GM19438 (cell line): ENCODE measurements around the gene SMG7.

ENCODE experiments used
- ATAC-seq: cut with Tn5 transposase; IDR thresholded peaks from one replicate; pipeline ENCODE4 v1.9.1; 2021; ENCODE audit warnings: low read depth; ENCODE audit not compliant: unreplicated experiment

The SMG7 gene

DNA sequence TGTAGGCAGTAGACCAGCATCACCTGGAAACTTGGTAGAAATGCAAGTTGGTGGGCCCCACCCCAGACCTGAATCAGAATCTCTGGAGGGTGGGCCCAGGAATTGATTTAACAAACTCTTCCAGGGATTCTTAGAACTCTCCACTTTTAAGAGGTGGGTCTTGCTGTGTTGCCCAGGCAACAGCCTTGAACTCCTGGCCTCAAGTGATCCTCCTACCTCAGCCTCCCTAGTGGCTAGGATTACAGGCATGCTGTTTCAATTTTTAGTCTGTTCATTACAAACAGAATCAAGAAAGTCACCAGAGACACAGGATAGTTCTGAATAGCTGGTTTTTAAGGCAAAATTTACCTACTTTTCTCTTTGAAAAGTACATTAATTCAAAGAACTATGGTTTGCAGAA lies 86.8 kb downstream of the SMG7 start:
- ATAC-seq: no peak

DNA sequence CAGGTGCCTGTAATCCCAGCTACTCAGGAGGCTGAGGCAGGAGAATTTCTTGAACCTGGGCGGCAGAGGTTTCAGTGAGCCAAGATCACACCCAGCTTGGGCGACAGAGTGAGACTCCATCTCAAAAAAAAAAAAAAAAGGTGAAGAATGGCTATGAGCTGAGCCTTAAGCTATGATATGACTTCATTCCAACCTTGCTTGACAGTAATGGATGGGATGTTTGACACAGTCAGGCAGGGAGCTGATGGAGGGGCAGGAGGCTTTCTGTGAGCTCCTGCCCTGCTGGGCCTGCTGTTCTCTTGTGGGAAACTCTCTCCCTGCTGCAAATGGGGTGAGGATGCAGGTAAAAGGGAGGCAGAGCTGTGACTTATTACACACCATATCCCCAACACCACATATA lies 90.4 kb downstream of the SMG7 start:
- no peak for ATAC-seq

- ATAC-seq: no peak
Observed at GRCh38 chr1:183565261-183565660, 93.0 kb downstream of the SMG7 start.

- ATAC-seq: no peak
Observed at GRCh38 chr1:183566026-183566425, 93.7 kb downstream of the SMG7 start.

DNA sequence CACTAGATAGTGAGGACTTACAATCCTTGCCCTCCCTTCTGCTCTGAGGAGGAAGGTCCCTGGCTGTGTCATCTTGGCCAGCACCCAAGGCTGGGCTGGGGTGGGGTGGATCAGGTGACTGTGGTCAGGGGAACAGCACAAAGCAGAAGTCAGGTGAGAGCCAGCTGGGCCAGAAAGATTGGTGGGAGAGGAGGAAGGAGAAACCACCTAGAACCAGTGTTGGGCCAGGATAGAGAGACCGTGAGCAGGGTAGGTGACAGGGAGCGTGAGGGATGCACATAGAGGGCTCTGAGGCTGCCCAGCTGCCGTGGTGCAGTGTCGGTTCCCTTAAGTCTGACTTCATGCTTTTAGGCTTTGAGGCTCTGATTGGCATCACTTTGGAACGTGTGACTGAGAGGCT lies 95.3 kb downstream of the SMG7 start:
- ATAC-seq: no peak

- ATAC-seq: no peak
Observed at GRCh38 chr1:183568176-183569021, 96.1 kb downstream of the SMG7 start.

GRCh38 chr1:183569141-183569540 lies 96.8 kb downstream of the SMG7 start:
- no peak for ATAC-seq

GRCh38 chr1:183569801-183570200 lies 97.5 kb downstream of the SMG7 start:
- ATAC-seq: no peak

DNA sequence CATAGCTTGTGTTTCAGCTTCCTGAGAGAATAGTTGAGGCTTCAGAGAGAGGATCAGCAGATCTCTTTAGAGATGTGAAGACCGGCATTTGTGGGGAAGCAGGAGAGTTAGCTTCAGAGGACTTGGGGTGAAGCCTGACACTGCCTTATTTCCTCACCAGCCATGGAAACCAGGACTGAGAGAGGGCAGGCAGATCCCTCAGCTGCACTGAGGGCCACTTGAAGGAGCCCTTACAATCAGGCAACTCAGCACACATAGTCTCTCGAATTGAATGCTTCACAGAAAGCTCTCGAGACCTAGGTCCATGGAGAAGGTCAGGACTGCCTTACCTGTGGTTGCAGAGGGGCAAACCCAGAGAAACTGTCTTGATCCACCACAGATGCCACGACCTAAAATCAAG lies 98.2 kb downstream of the SMG7 start:
- no peak for ATAC-seq

DNA sequence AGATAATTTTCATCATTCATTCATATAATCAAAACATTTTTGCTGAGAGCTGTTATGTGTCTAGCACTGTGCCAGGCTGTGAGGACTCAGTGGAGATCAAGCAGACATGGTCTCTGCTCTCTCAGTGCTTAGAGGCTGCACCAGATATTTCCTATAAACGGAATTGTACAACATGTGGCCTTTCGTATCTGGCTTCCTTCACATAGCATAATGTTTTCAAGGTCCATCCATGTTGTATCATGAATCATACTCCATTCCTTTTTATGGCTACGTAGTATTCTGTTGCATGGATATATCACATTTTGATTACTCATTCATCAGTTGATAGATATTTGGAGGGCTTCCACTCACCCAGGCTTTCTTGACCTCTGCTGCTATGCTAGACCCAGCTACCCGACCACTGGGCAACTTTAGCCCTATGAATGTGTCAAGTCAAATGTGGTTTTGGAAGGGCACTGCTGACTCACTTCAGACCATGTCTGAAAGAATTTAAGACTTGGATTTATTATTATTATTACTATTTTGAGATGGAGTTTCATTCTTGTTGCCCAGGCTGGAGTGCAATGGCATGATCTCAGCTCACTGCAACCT lies 99.5 kb downstream of the SMG7 start:
- ATAC-seq: no peak

DNA sequence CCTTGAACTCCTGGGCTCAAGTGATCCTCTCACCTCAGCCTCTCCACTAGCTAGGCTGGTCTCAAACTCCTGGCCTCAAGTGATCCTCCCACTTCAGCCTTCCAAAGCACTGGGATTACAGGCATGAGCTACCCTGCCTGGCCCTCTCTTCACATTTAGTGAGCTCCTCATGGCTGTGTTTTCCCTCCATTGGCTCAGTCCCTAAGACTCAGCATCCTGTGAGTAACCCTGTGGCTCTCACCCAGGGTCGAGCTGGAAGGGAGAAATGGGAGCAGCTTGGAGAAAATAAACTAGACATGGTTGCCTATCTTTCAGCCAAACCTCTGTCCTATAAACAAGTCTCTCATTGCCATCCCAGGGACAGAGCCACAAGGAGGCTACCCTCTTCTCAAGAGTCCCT lies 100.4 kb downstream of the SMG7 start:
- no peak for ATAC-seq

DNA sequence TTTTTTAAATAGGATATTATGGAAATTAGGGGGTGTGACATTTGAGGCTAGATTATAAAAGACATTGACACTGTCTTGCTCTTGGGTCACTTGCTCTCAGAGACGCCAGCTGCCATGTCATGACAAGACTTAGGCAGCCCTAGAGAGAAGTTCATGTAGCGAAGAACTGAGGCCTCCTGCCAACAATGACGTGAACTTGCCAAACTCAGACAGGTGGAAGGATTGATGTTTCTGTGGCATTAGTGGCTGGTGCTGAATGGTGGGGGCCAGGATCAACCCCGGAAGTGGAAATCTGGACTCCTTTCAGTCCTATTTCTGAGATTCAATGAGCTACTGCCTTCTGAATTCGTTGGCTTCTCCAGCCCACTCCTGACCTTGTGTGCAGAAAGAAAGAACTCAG lies 103.3 kb downstream of the SMG7 start:
- ATAC-seq: no peak

DNA sequence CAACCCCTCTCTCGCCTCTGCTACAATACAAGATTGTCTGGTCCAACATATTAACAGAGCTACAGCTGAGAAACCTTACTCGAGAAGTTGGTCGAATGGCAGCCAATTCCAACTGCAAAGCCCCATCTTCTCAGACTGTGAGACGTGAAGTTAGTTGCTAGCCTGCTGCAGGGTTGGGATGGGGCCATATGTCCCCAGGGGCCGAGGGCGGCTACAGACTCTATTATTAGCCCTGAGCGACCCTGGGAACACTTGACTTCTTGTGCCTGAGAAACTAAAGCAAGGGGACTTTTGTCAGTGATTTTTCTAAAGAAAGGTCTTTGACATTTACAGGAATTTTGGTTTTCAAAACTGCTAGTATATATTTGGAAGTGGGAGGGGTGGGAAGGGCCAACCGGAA lies 104.2 kb downstream of the SMG7 start:
- no peak for ATAC-seq

- no peak for ATAC-seq
Observed at GRCh38 chr1:183577897-183578465, 105.7 kb downstream of the SMG7 start.

DNA sequence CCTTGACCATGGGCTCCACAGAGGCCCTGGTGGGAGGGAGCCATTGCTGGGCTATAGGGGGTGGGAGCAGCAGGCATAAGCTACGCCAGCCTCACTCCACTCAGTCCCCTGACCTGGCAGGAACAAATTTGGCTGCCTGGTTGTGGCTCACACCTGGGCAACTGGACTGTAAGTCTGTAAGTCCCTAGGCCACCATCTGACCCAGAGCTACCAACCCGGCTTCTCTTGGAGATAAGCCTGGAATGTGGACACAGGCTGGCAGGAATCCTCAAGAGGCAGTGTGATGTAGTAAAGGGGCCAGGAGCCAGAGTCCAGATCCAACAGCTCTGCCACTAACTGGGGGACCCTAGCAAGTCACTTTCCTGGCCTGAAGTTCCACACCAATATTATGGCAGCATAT lies 106.6 kb downstream of the SMG7 start:
- ATAC-seq: no peak

- ATAC-seq: peak; percentile 56
Observed at GRCh38 chr1:183580281-183580682, 108.0 kb downstream of the SMG7 start.

DNA sequence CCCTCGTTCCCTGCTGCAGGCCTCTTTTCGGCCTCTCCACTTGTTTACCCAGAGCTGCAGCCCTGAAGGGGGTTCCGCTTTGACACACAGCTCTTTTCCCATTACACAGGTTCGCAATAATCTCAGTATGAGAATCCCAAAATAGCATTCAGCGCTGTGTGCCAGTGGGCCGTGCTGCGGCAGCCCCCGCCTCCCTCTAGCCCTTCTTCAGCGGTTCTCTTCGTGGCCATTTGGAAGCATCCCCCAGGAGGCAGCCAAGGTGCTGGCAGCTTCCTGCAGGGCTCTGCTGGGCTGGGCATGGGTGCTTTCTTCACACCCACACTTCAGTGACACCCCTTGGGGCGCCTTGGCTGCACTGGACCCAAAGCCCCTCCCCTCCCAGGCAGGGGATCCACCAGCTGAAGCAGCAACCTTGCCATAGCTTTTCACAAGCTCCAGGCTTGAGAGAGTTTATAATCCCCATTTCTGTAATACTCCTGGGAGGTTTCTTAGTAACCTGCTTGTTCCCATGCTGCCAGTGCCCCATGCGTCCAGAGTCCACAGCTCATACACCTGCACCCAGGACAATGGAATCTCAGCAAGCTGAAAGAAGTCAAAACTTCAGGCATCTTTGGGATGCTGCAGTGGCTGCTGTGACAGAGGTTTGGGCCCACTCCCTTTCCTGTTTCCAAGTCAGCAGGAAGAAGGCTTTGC lies 109.9 kb downstream of the SMG7 start:
- ATAC-seq: no peak

- ATAC-seq: no peak
Observed at GRCh38 chr1:183583466-183583865, 111.2 kb downstream of the SMG7 start.

GRCh38 chr1:183584147-183584546 lies 111.8 kb downstream of the SMG7 start:
- no peak for ATAC-seq

DNA sequence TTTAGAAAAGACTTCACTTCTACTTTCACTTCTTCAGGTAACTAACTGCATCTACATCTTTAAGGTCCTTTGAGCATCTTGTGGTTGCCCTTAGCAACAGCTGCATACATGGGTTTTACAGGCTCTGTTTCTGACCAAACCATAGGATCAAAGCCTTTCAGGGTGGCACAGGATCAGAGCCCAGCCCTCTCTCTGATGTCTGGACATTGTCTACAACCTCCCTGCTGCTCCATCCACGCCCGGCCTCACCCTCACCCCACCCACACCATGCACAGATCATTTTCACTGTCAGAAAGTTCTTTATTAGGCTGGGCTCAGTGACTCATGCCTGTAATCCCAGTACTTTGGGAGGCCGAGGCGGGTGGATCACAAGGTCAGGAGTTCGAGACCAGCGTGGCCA lies 112.7 kb downstream of the SMG7 start:
- no peak for ATAC-seq

- ATAC-seq: no peak
Observed at GRCh38 chr1:183586455-183586854, 114.2 kb downstream of the SMG7 start.
